Small intestine (tissue), 7 donors: Measurements from ENCODE around the gene KCNH4. TPM values are rescaled to one million over a fixed set of nuclear protein-coding genes. Genes with fewer than 3 reads are reported as not detected.
A peak's percentile ranks its signal among the peaks of the same experiment; 100 is the strongest.

Experiments
- DNase-seq, 2 donors: peaks; one replicate each; pipeline versions ENCODE4 v3.0.0 to v3.0.0-alpha.2; 2013
- FAIRE-seq: peaks from 2 replicates; lab custom pipeline; 2012; peaks lifted over from hg19 to GRCh38; lab: Jason Lieb, UNC
- H3K27ac ChIP-seq, 3 donors: one replicate each; pipeline ENCODE4 v1.5.1; 2013; ENCODE audit warnings: low read length in 2 of 3, mild to moderate bottlenecking in 2 of 3, control low read depth in 1 of 3, inconsistent platforms in 1 of 3, low read depth in 1 of 3, moderate library complexity in 1 of 3
- H3K27me3 ChIP-seq, 3 donors: one replicate each; pipeline ENCODE4 v1.6.1; 2013; ENCODE audit warnings: low read length in 3 of 3, inconsistent platforms in 1 of 3; ENCODE audit not compliant: control insufficient read depth in 3 of 3, insufficient read depth in 3 of 3
- H3K36me3 ChIP-seq, 3 donors: one replicate each; pipeline ENCODE4 v1.6.1; 2013; ENCODE audit warnings: low read length in 3 of 3, inconsistent platforms in 1 of 3, low read depth in 1 of 3, mild to moderate bottlenecking in 1 of 3, moderate library complexity in 1 of 3; ENCODE audit not compliant: control insufficient read depth in 3 of 3, insufficient read depth in 2 of 3
- H3K4me1 ChIP-seq, 3 donors: one replicate each; pipeline ENCODE4 v1.6.1; 2013; ENCODE audit warnings: low read length in 2 of 3, inconsistent platforms in 1 of 3, low read depth in 1 of 3, mild to moderate bottlenecking in 1 of 3, moderate library complexity in 1 of 3; ENCODE audit not compliant: control insufficient read depth in 3 of 3, insufficient read depth in 2 of 3
- H3K4me3 ChIP-seq, 3 donors: one replicate each; pipeline ENCODE4 v1.5.1; 2013; ENCODE audit warnings: low read length in 3 of 3, control low read depth in 1 of 3, inconsistent platforms in 1 of 3, low read depth in 1 of 3, mild to moderate bottlenecking in 1 of 3, moderate library complexity in 1 of 3
- H3K9me3 ChIP-seq, 2 donors: one replicate each; pipeline ENCODE4 v1.6.1; 2013; ENCODE audit warnings: low read depth in 1 of 2, low read length in 1 of 2; ENCODE audit not compliant: control insufficient read depth in 2 of 2, insufficient read depth in 1 of 2
- WGBS, 3 donors: extraction: QIAGEN DNeasy Blood & Tissue Kit; methylation state at CpG; one replicate each; pipeline ENCODE4 v1.1.7; 2013; 5-methylcytosine and 5-hydroxymethylcytosine counted together
- polyA plus RNA-seq, 4 donors: library from polyadenylated mRNA; stranded (reverse) in 3 of 4; unstranded in 1 of 4; fragments of 200-250 nt in 3 of 4; fragments of 120-200 nt in 1 of 4; gene quantifications; one replicate each; pipeline versions ENCODE4 v1.2.1 to v1.2.3, GENCODE V29; 2013
- donor health status: healthy with polysubstance abuse.
- donor health status: control.
- donor health status: control.
- donor health status: Bipolar disorder and iron deficiency.
- donor health status: healthy.

KCNH4 gene
- polyA plus RNA-seq, 4 donors: 0.18 to 0.22 TPM; not detected in 2

GRCh38 chr17:42107124-42107523, 73.8 kb downstream of the KCNH4 start:
- H3K4me1 ChIP-seq: peaks cover 0 to 15% (median 0%) of the 10 kb centered on the region in 3 donors
- WGBS, 3 donors: 49 to 69% (median 69%) methylated on average over 6 of the region's 6 CpGs
- no peak overlapping the region for H3K27ac ChIP-seq
- H3K9me3 ChIP-seq: no peaks in the 10 kb centered on the region
- DNase-seq: no peak
- H3K36me3 ChIP-seq: peaks cover 0 to 43% (median 0%) of the 10 kb centered on the region in 3 donors
- H3K4me3 ChIP-seq: peak overlapping the region in 2 of 3 donors; percentile 2 to 15
- H3K27me3 ChIP-seq: peaks cover 0 to 2% (median 0%) of the 10 kb centered on the region in 3 donors
- no peak for FAIRE-seq

Other genes starting within 250 kb of the KCNH4 start
- gene CNP, start 214.3 kb downstream of the KCNH4 start, polyA plus RNA-seq: 10 to 100 TPM; 13.2 to 38.9 (median 28.4) TPM
- gene DNAJC7, start 163.7 kb downstream of the KCNH4 start, polyA plus RNA-seq: 10 to 100 TPM; 70.0 to 91.2 (median 74.7) TPM
- 10 to 100 TPM; 21.1 to 38.8 (median 26.1) TPM for gene NKIRAS2, start 161.1 kb downstream of the KCNH4 start, polyA plus RNA-seq
- gene C17orf113, start 130.5 kb downstream of the KCNH4 start, polyA plus RNA-seq: 1 to 10 TPM in 1 of 4 donors, under 1 TPM in 3; 0.22 to 3.4 (median 0.52) TPM
- 1 to 10 TPM in 1 of 4 donors, under 1 TPM in 1, not detected in 2; 0.31 to 2.3 TPM for gene ZNF385C, start 82.7 kb downstream of the KCNH4 start, polyA plus RNA-seq
- gene DHX58, start 68.4 kb downstream of the KCNH4 start, polyA plus RNA-seq: 10 to 100 TPM; 11.4 to 33.8 (median 13.7) TPM
- 10 to 100 TPM in 3 of 4 donors, 1 to 10 TPM in 1; 8.6 to 40.1 (median 26.2) TPM for gene KAT2A, start 59.8 kb downstream of the KCNH4 start, polyA plus RNA-seq
- gene HSPB9, start 58.3 kb downstream of the KCNH4 start, polyA plus RNA-seq: under 1 TPM in 2 of 4 donors, not detected in 2; 0.04 to 0.37 TPM
- 100 to 1,000 TPM; 177 to 211 (median 199) TPM for gene RAB5C, start 26.2 kb downstream of the KCNH4 start, polyA plus RNA-seq
- not detected for gene HCRT, start 4.3 kb upstream of the KCNH4 start, polyA plus RNA-seq
- gene GHDC, start 13.4 kb upstream of the KCNH4 start, polyA plus RNA-seq: 10 to 100 TPM; 10.5 to 35.1 (median 20.3) TPM
- gene STAT5B, start 95.2 kb upstream of the KCNH4 start, polyA plus RNA-seq: 10 to 100 TPM; 13.4 to 53.6 (median 20.1) TPM
- gene STAT5A, start 107.4 kb upstream of the KCNH4 start, polyA plus RNA-seq: 10 to 100 TPM in 3 of 4 donors, 1 to 10 TPM in 1; 2.7 to 18.3 (median 12.1) TPM
- gene STAT3, start 207.3 kb upstream of the KCNH4 start, polyA plus RNA-seq: 100 to 1,000 TPM in 1 of 4 donors, 10 to 100 TPM in 3; 49.0 to 132 (median 66.1) TPM
- 10 to 100 TPM in 3 of 4 donors, 1 to 10 TPM in 1; 2.7 to 81.0 (median 16.3) TPM for gene CAVIN1, start 242.1 kb upstream of the KCNH4 start, polyA plus RNA-seq